Esophagus squamous epithelium (tissue), 5 donors: ENCODE results near the gene WRAP73. TPM values are rescaled to one million over a fixed set of nuclear protein-coding genes. Genes with fewer than 3 reads are reported as not detected.

ENCODE experiments used
- DNase-seq: peaks from one replicate; lab custom pipeline; 2025; lab: John Stamatoyannopoulos, UW
- H3K27ac ChIP-seq, 4 donors: fragments of 200-600 bp; sonication (generic); one replicate each; pipeline ENCODE4 v1.5.1; 2016 to 2019; ENCODE audit warnings: mild to moderate bottlenecking in 1 of 4
- H3K27me3 ChIP-seq, 4 donors: fragments of 200-600 bp; sonication (generic); 1 replicate in 3 of 4; 2 replicates in 1 of 4; pipeline versions ENCODE4 v1.5.1 to v1.6.0; 2017 to 2021; ENCODE audit warnings: antibody characterized with exemption in 1 of 4
- H3K36me3 ChIP-seq, 3 donors: fragments of 200-600 bp; sonication (generic); one replicate each; pipeline ENCODE4 v1.5.1; 2016 to 2019
- H3K4me1 ChIP-seq, 3 donors: fragments of 200-600 bp; sonication (generic); one replicate each; pipeline ENCODE4 v1.5.1; 2017 to 2019
- H3K4me3 ChIP-seq, 4 donors: fragments of 200-600 bp; sonication (generic); 1 replicate in 3 of 4; 2 replicates in 1 of 4; pipeline ENCODE4 v1.5.1; 2016 to 2019; ENCODE audit warnings: mild to moderate bottlenecking in 2 of 4, moderate library complexity in 1 of 4
- H3K9me3 ChIP-seq, 3 donors: fragments of 200-600 bp; sonication (generic); one replicate each; pipeline ENCODE4 v1.5.1; 2016 to 2019
- CTCF ChIP-seq, 6 experiments: fragments of 450-650 bp in 4 of 6; fragments of 200-600 bp in 2 of 6; sonication (generic) in 2 of 6; IDR thresholded peaks; one replicate each; pipeline ENCODE4 v1.5.1; 2016 to 2019; ENCODE audit warnings: antibody characterized with exemption in 6 of 6, mild to moderate bottlenecking in 4 of 6, moderate library complexity in 4 of 6
- POLR2A ChIP-seq, 4 donors: fragments of 450-650 bp; IDR thresholded peaks; one replicate each; pipeline ENCODE4 v1.6.1; 2017; ENCODE audit warnings: antibody characterized with exemption in 4 of 4, mild to moderate bottlenecking in 4 of 4, moderate library complexity in 3 of 4
- WGBS, 2 donors: methylation state at CpG; one replicate each; pipeline ENCODE4 v1.1.5; 2018; 5-methylcytosine and 5-hydroxymethylcytosine counted together
- intact Hi-C: fragments of 100-400 bp; cut with DNase I; formaldehyde crosslinking; loops from one replicate; pipeline ENCODE4 v1.15.0; 2022
- total RNA-seq, 4 donors: library from RNA; depleted of rRNA; stranded (reverse); fragments of >200 nt; gene quantifications; one replicate each; pipeline ENCODE4 v1.1.0, GENCODE V29; 2016
- donor health status: DM: yes; HTN: yes; CAD: no.

Gene WRAP73
- total RNA-seq, 4 donors from 2014 or later, result 7.6 to 17.2 (median 11.8) TPM

GRCh38 chr1:3640121-3640837 is 9.6 kb downstream of the WRAP73 start:
- no peak overlapping the region for H3K27ac ChIP-seq
- peaks cover 16 to 93% (median 21%) of the 10 kb centered on the region in 3 donors for H3K36me3 ChIP-seq
- no peak for DNase-seq
- no peaks in the 10 kb centered on the region for H3K4me1 ChIP-seq
- H3K4me3 ChIP-seq, result no peak overlapping the region
- intact Hi-C loops, result no loop called here
- no peaks in the 10 kb centered on the region for H3K9me3 ChIP-seq
- TF ChIP-seq POLR2A (IDR thresholded peaks at IDR 0.05) (no peak), CTCF (IDR thresholded peaks at IDR 0.05) (no peak)
- WGBS, 2 donors, result 87 to 97% methylated on average over 4 to 9 of the region's 36 CpGs
- H3K27me3 ChIP-seq, result no peaks in the 10 kb centered on the region

- peaks cover 19 to 93% (median 26%) of the 10 kb centered on the region in 3 donors for H3K36me3 ChIP-seq
- H3K4me1 ChIP-seq, result no peaks in the 10 kb centered on the region
- H3K27ac ChIP-seq, result no peak overlapping the region
- no peak for DNase-seq
- 93 to 96% methylated on average over 3 to 12 of the region's 23 CpGs for WGBS, 2 donors
- no peaks in the 10 kb centered on the region for H3K9me3 ChIP-seq
- TF ChIP-seq CTCF (IDR thresholded peaks at IDR 0.05) (no peak), POLR2A (IDR thresholded peaks at IDR 0.05) (no peak)
- intact Hi-C loops, result no loop called here
- H3K4me3 ChIP-seq, result no peak overlapping the region
- no peaks in the 10 kb centered on the region for H3K27me3 ChIP-seq
Observed at GRCh38 chr1:3639397-3639911, 10.4 kb downstream of the WRAP73 start.

- WGBS, 2 donors, result 93 to 96% methylated on average over 15 of the region's 15 CpGs
- no peaks in the 10 kb centered on the region for H3K9me3 ChIP-seq
- TF ChIP-seq POLR2A (IDR thresholded peaks at IDR 0.05) (no peak), CTCF (IDR thresholded peaks at IDR 0.05) (no peak)
- peaks cover 19 to 98% (median 31%) of the 10 kb centered on the region in 3 donors for H3K36me3 ChIP-seq
- no peak overlapping the region for H3K27ac ChIP-seq
- no peaks in the 10 kb centered on the region for H3K4me1 ChIP-seq
- H3K4me3 ChIP-seq, result no peak overlapping the region
- DNase-seq, result no peak
- intact Hi-C loops, result no loop called here
- no peaks in the 10 kb centered on the region for H3K27me3 ChIP-seq
Observed at GRCh38 chr1:3638676-3639075, 11.2 kb downstream of the WRAP73 start.

GRCh38 chr1:3638027-3638426 is 11.9 kb downstream of the WRAP73 start:
- H3K9me3 ChIP-seq, result no peaks in the 10 kb centered on the region
- H3K4me1 ChIP-seq, result no peaks in the 10 kb centered on the region
- DNase-seq, result no peak
- H3K27me3 ChIP-seq, result no peaks in the 10 kb centered on the region
- peaks cover 19 to 100% (median 31%) of the 10 kb centered on the region in 3 donors for H3K36me3 ChIP-seq
- no peak for TF ChIP-seq POLR2A (IDR thresholded peaks at IDR 0.05)
- no peak for TF ChIP-seq CTCF (IDR thresholded peaks at IDR 0.05)
- no peak overlapping the region for H3K4me3 ChIP-seq
- no peak overlapping the region for H3K27ac ChIP-seq
- intact Hi-C loops, result no loop called here
- WGBS, 2 donors, result 64 to 93% methylated on average over 5 to 12 of the region's 12 CpGs

- H3K27ac ChIP-seq, result no peak overlapping the region
- H3K4me1 ChIP-seq, result peaks cover 4 to 13% (median 5%) of the 10 kb centered on the region in 3 donors
- peaks cover 19 to 100% (median 31%) of the 10 kb centered on the region in 3 donors for H3K36me3 ChIP-seq
- no peaks in the 10 kb centered on the region for H3K27me3 ChIP-seq
- intact Hi-C loops, result no loop called here
- no peaks in the 10 kb centered on the region for H3K9me3 ChIP-seq
- 93 to 94% methylated on average over 6 to 11 of the region's 11 CpGs for WGBS, 2 donors
- H3K4me3 ChIP-seq, result no peak overlapping the region
- no peak for DNase-seq
- no peak for TF ChIP-seq POLR2A (IDR thresholded peaks at IDR 0.05)
- no peak for TF ChIP-seq CTCF (IDR thresholded peaks at IDR 0.05)
Observed at GRCh38 chr1:3636531-3636930, 13.4 kb downstream of the WRAP73 start.
